ENCODE results near the gene PTX3.

DNA sequence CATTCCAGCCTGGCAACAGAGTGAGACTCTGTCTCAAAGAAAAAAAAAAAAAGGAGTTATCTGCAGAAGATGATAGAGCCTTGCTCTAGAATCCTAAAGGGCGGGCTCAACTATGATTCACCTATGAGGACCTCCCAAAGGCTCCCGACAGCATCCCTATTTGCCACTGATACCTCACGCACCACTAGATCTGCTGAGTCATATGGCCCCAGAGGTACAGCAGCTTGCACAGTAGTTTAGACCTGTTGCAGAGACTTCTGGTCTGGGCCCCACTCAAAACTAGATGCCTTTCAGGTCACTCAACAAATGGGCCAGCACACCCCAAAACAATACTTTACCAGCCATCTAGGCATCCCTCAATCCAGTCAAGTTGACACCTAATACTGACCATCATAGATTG, 38.1 kb upstream of the PTX3 start:
- TF ChIP-seq, protein P1, sequence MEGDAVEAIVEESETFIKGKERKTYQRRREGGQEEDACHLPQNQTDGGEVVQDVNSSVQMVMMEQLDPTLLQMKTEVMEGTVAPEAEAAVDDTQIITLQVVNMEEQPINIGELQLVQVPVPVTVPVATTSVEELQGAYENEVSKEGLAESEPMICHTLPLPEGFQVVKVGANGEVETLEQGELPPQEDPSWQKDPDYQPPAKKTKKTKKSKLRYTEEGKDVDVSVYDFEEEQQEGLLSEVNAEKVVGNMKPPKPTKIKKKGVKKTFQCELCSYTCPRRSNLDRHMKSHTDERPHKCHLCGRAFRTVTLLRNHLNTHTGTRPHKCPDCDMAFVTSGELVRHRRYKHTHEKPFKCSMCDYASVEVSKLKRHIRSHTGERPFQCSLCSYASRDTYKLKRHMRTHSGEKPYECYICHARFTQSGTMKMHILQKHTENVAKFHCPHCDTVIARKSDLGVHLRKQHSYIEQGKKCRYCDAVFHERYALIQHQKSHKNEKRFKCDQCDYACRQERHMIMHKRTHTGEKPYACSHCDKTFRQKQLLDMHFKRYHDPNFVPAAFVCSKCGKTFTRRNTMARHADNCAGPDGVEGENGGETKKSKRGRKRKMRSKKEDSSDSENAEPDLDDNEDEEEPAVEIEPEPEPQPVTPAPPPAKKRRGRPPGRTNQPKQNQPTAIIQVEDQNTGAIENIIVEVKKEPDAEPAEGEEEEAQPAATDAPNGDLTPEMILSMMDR (IDR thresholded peaks at IDR 0.05) = no peak
- no peak for TF ChIP-seq POLR2A (IDR thresholded peaks at IDR 0.05)

Data from body of pancreas (tissue), 4 donors.